Endothelial cell (in vitro differentiated cells): Measurements from ENCODE around the gene FNIP2. TPM values are rescaled to one million over a fixed set of nuclear protein-coding genes. Genes with fewer than 3 reads are reported as not detected.

Experiments used
- DNase-seq: peaks from one replicate; pipeline ENCODE4 v3.0.0; 2021; ENCODE audit warnings: low spot score
- H3K27ac Mint-ChIP-seq: one replicate; pipeline ENCODE4 v1.8.0; 2021; ENCODE audit warnings: mixed read lengths, inconsistent platforms; ENCODE audit not compliant: unreplicated experiment
- H3K27me3 Mint-ChIP-seq: one replicate; pipeline ENCODE4 v1.8.0; 2021; ENCODE audit warnings: mild to moderate bottlenecking, moderate library complexity, mixed read lengths, inconsistent platforms; ENCODE audit not compliant: unreplicated experiment
- H3K36me3 Mint-ChIP-seq: one replicate; pipeline ENCODE4 v1.8.0; 2021; ENCODE audit warnings: mild to moderate bottlenecking, low read depth, mixed read lengths, inconsistent platforms; ENCODE audit not compliant: unreplicated experiment
- H3K4me1 Mint-ChIP-seq: one replicate; pipeline ENCODE4 v1.8.0; 2021; ENCODE audit warnings: mild to moderate bottlenecking, mixed read lengths, inconsistent platforms; ENCODE audit not compliant: unreplicated experiment
- H3K4me3 Mint-ChIP-seq: one replicate; pipeline ENCODE4 v1.8.0; 2021; ENCODE audit warnings: mild to moderate bottlenecking, mixed read lengths, inconsistent platforms; ENCODE audit not compliant: unreplicated experiment
- H3K9me3 Mint-ChIP-seq: one replicate; pipeline ENCODE4 v1.8.0; 2021; ENCODE audit warnings: mixed read lengths, inconsistent platforms; ENCODE audit not compliant: unreplicated experiment
- CTCF ChIP-seq: fragments of 200-600 bp; sonication (generic); IDR thresholded peaks from one replicate; pipeline ENCODE4 v1.5.0; 2021; ENCODE audit warnings: antibody characterized with exemption; ENCODE audit not compliant: unreplicated experiment
- long read RNA-seq: library from polyadenylated mRNA; unstranded; transcript quantifications from one replicate; pipeline ENCODE4 v2.0.0, GENCODE V29; 2020; ENCODE audit not compliant: unreplicated experiment
- total RNA-seq: library from RNA; stranded (reverse); fragmentation: NEBNext Ultra II Directional; extraction: Animal tissue kit (Norgen Biotek cat#: 25700); gene quantifications from one replicate; pipeline ENCODE4 v1.2.1, GENCODE V29; 2021; ENCODE audit not compliant: unreplicated experiment

FNIP2 gene
- 34.3 TPM for total RNA-seq
- long read RNA-seq, partial matches to known transcripts = 1 of 2 reads
- long read RNA-seq, other reads (novel, unspliced or antisense) = 1 of 2 reads

- Mint-ChIP-seq H3K27me3 (peaks cover 9% of the 10 kb centered on the region), H3K9me3 (no peaks in the 10 kb centered on the region)
- TF ChIP-seq CTCF = no peak
Observed at GRCh38 chr4:158768555-158769174, at the start of gene FNIP2. FNIP2 (plus strand) TSS chr4:158769026; CDS start chr4:158769213, 187 bp downstream.

GRCh38 chr4:158721680-158722079, 47.1 kb upstream of the FNIP2 start:
- DNase-seq = no peak
- H3K4me3 Mint-ChIP-seq = peak overlapping the region; percentile 98
- H3K9me3 Mint-ChIP-seq = no peaks in the 10 kb centered on the region
- H3K27me3 Mint-ChIP-seq = peaks cover 3% of the 10 kb centered on the region
- H3K36me3 Mint-ChIP-seq = peaks cover 19% of the 10 kb centered on the region
- peaks cover 13% of the 10 kb centered on the region for H3K4me1 Mint-ChIP-seq
- TF ChIP-seq CTCF = no peak
- peak overlapping the region; percentile 54 for H3K27ac Mint-ChIP-seq

More at GRCh38 chr4:158768555-158769174, at the start of gene FNIP2:
- H3K27ac Mint-ChIP-seq = peak within 1 kb of the TSS; percentile 92
- peak; percentile 72 for DNase-seq
- peak within 1 kb of the TSS; percentile 98 for H3K4me3 Mint-ChIP-seq
- H3K36me3 Mint-ChIP-seq = peaks cover 4% of the 10 kb centered on the region
- peaks cover 54% of the 10 kb centered on the region for H3K4me1 Mint-ChIP-seq

GRCh38 chr4:158722291-158722916, 46.4 kb upstream of the FNIP2 start:
- H3K9me3 Mint-ChIP-seq = no peaks in the 10 kb centered on the region
- H3K27me3 Mint-ChIP-seq = peaks cover 3% of the 10 kb centered on the region
- no peak for DNase-seq
- peak overlapping the region; percentile 95 for H3K27ac Mint-ChIP-seq
- peak overlapping the region; percentile 98 for H3K4me3 Mint-ChIP-seq
- peaks cover 19% of the 10 kb centered on the region for H3K36me3 Mint-ChIP-seq
- H3K4me1 Mint-ChIP-seq = peaks cover 13% of the 10 kb centered on the region
- no peak for TF ChIP-seq CTCF

GRCh38 chr4:158722917-158723793, 45.7 kb upstream of the FNIP2 start, which contains the start of gene PPID:
PPID (minus strand) TSS chr4:158723396; CDS start chr4:158723288, 108 bp downstream.
- Mint-ChIP-seq H3K36me3 (peaks cover 11% of the 10 kb centered on the region), H3K27ac (peak within 1 kb of the TSS; percentile 95), H3K4me1 (peaks cover 13% of the 10 kb centered on the region), H3K27me3 (peaks cover 3% of the 10 kb centered on the region), H3K9me3 (no peaks in the 10 kb centered on the region), H3K4me3 (peak within 1 kb of the TSS; percentile 98)
- no peak for TF ChIP-seq CTCF
- peak; percentile 77 for DNase-seq
